ENCODE data around the gene PNLIP.

The PNLIP gene

GRCh38 chr10:116587878-116588591, 42.3 kb downstream of the PNLIP start:
- no peak for DNase-seq

- no peak for DNase-seq
Measured at GRCh38 chr10:116588995-116589394, 43.3 kb downstream of the PNLIP start.

- no peak for DNase-seq
Measured at GRCh38 chr10:116589926-116590325, 44.2 kb downstream of the PNLIP start.

- DNase-seq, result no peak
Measured at GRCh38 chr10:116590590-116591444, 45.1 kb downstream of the PNLIP start, which contains the start of gene PNLIPRP1. PNLIPRP1 (plus strand) TSS chr10:116590959; CDS start chr10:116591130, 171 bp downstream.

- no peak for DNase-seq
Measured at GRCh38 chr10:116593139-116593740, 47.5 kb downstream of the PNLIP start.

- no peak for DNase-seq
Measured at GRCh38 chr10:116594525-116595035, 48.8 kb downstream of the PNLIP start.

- DNase-seq, result no peak
Measured at GRCh38 chr10:116596062-116596461, 50.3 kb downstream of the PNLIP start.

GRCh38 chr10:116597543-116597942, 51.8 kb downstream of the PNLIP start:
- no peak for DNase-seq

- no peak for DNase-seq
Measured at GRCh38 chr10:116598329-116598728, 52.6 kb downstream of the PNLIP start.

GRCh38 chr10:116599991-116600390, 54.3 kb downstream of the PNLIP start:
- no peak for DNase-seq

GRCh38 chr10:116602648-116603400, 57.1 kb downstream of the PNLIP start:
- no peak for DNase-seq

- DNase-seq, result no peak
Measured at GRCh38 chr10:116606061-116606483, 60.3 kb downstream of the PNLIP start.

GRCh38 chr10:116607336-116607735, 61.6 kb downstream of the PNLIP start:
- DNase-seq, result no peak

GRCh38 chr10:116608686-116609594, 63.2 kb downstream of the PNLIP start:
- DNase-seq, result no peak

- DNase-seq, result no peak
Measured at GRCh38 chr10:116610443-116611152, 64.9 kb downstream of the PNLIP start.

GRCh38 chr10:116611153-116611545, 65.4 kb downstream of the PNLIP start:
- DNase-seq, result no peak

- DNase-seq, result no peak
Measured at GRCh38 chr10:116612107-116612769, 66.5 kb downstream of the PNLIP start.

GRCh38 chr10:116613471-116613870, 67.7 kb downstream of the PNLIP start:
- DNase-seq, result no peak

- no peak for DNase-seq
Measured at GRCh38 chr10:116614796-116615195, 69.1 kb downstream of the PNLIP start.

- DNase-seq, result no peak
Measured at GRCh38 chr10:116615199-116615776, 69.6 kb downstream of the PNLIP start.

All from NCI-H2081 (cell line).